DND-41 (cell line): ENCODE data around the gene CDC14A.

Experiments used
- CTCF ChIP-seq: IDR thresholded peaks from 2 replicates; pipeline ENCODE4 v1.5.1; 2012; ENCODE audit warnings: borderline replicate concordance, low read length, moderate library complexity, mild to moderate bottlenecking; ENCODE audit not compliant: poor library complexity, severe bottlenecking; ENCODE audit errors: extremely low read depth
- EZH2 ChIP-seq: IDR thresholded peaks from 3 replicates; pipeline ENCODE4 v1.6.1; 2012; ENCODE audit warnings: borderline replicate concordance, low read depth, mild to moderate bottlenecking, moderate library complexity, low read length, inconsistent platforms; ENCODE audit not compliant: severe bottlenecking

DNA sequence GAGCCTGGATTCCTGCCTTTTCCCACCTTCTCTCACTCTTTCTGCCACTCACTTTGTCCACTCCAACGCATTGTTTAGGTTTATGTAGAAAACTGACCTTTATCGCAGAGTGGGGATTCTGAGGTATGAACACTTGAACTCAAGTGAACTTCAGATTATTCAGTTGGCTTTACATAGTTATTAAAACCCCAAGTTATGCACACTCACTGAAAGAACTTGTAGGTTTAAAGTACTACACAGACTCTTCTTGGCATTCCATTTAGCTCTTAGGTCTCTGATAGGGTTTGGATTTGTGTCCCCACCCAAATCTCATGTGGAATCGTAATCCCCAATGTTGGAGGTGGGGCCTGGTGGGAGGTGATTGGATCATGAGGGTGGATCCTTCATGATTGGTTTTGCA, 46.4 kb upstream of the CDC14A start:
- TF ChIP-seq CTCF (no peak), EZH2 (no peak)
